ENCODE data around the gene GDF9. TPM values are rescaled to one million over a fixed set of nuclear protein-coding genes. Genes with fewer than 3 reads are reported as not detected.

The GDF9 gene
- polyA plus RNA-seq, 3 donors = 0.11 to 0.63 (median 0.31) TPM

GRCh38 chr5:132825834-132826391, 40.4 kb downstream of the GDF9 start:
- H3K27ac ChIP-seq (ENCODE audit: low read depth, low read length) = no peak overlapping the region
- WGBS, 3 donors = 45 to 76% (median 58%) methylated on average over 27 to 43 of the region's 43 CpGs

- H3K27ac ChIP-seq (ENCODE audit: low read depth, low read length) = no peak overlapping the region
- WGBS, 3 donors = 58 to 81% (median 66%) methylated on average over 35 to 71 of the region's 71 CpGs
Observed at GRCh38 chr5:132825033-132825833, 41.0 kb downstream of the GDF9 start.

- WGBS, 3 donors = 87 to 94% (median 88%) methylated on average over 3 of the region's 3 CpGs
- no peak overlapping the region for H3K27ac ChIP-seq (ENCODE audit: low read depth, low read length)
Observed at GRCh38 chr5:132824426-132824825, 41.8 kb downstream of the GDF9 start.

GRCh38 chr5:132823481-132824050, 42.7 kb downstream of the GDF9 start:
- WGBS, 3 donors = 82 to 89% (median 85%) methylated on average over 6 to 7 of the region's 7 CpGs
- H3K27ac ChIP-seq (ENCODE audit: low read depth, low read length) = no peak overlapping the region

GRCh38 chr5:132822650-132823480, 43.4 kb downstream of the GDF9 start:
- no peak overlapping the region for H3K27ac ChIP-seq (ENCODE audit: low read depth, low read length)
- WGBS, 3 donors = 22 to 42% (median 35%) methylated on average over 65 to 68 of the region's 68 CpGs

GRCh38 chr5:132821791-132822190, 44.5 kb downstream of the GDF9 start:
- H3K27ac ChIP-seq (ENCODE audit: low read depth, low read length) = no peak overlapping the region
- 74 to 88% (median 80%) methylated on average over 1 of the region's 1 CpG for WGBS, 3 donors

- WGBS, 3 donors = 73 to 93% (median 85%) methylated on average over 3 of the region's 3 CpGs
Observed at GRCh38 chr5:132821350-132821749, 44.9 kb downstream of the GDF9 start.

GRCh38 chr5:132820162-132820754, 46.0 kb downstream of the GDF9 start:
- 17 to 27% (median 20%) methylated on average over 15 of the region's 15 CpGs for WGBS, 3 donors
- H3K27ac ChIP-seq (ENCODE audit: low read depth, low read length) = no peak overlapping the region

More at GRCh38 chr5:132821350-132821749, 44.9 kb downstream of the GDF9 start:
- H3K27ac ChIP-seq (ENCODE audit: low read depth, low read length) = no peak overlapping the region

GRCh38 chr5:132819468-132819867, 46.8 kb downstream of the GDF9 start:
- WGBS, 3 donors = 25 to 60% (median 28%) methylated on average over 26 of the region's 26 CpGs
- no peak overlapping the region for H3K27ac ChIP-seq (ENCODE audit: low read depth, low read length)

GRCh38 chr5:132817011-132817410, 49.3 kb downstream of the GDF9 start:
- no peak overlapping the region for H3K27ac ChIP-seq (ENCODE audit: low read depth, low read length)
- WGBS, 3 donors = 43 to 81% (median 74%) methylated on average over 1 of the region's 1 CpG

- no peak overlapping the region for H3K27ac ChIP-seq (ENCODE audit: low read depth, low read length)
Observed at GRCh38 chr5:132816554-132816953, 49.7 kb downstream of the GDF9 start.

GRCh38 chr5:132816083-132816482, 50.2 kb downstream of the GDF9 start:
- no peak overlapping the region for H3K27ac ChIP-seq (ENCODE audit: low read depth, low read length)
- WGBS, 3 donors = 80 to 83% (median 82%) methylated on average over 2 of the region's 2 CpGs

- no peak overlapping the region for H3K27ac ChIP-seq (ENCODE audit: low read depth, low read length)
- WGBS, 3 donors = 86 to 97% (median 89%) methylated on average over 1 of the region's 1 CpG
Observed at GRCh38 chr5:132815454-132815853, 50.8 kb downstream of the GDF9 start.

- 64 to 78% (median 67%) methylated on average over 80 to 81 of the region's 81 CpGs for WGBS, 3 donors
- no peak overlapping the region for H3K27ac ChIP-seq (ENCODE audit: low read depth, low read length)
Observed at GRCh38 chr5:132814503-132815294, 51.6 kb downstream of the GDF9 start.

GRCh38 chr5:132813599-132814502, 52.4 kb downstream of the GDF9 start:
- H3K27ac ChIP-seq (ENCODE audit: low read depth, low read length) = no peak overlapping the region
- 4 to 9% (median 7%) methylated on average over 99 to 110 of the region's 110 CpGs for WGBS, 3 donors

GRCh38 chr5:132812781-132813598, 53.3 kb downstream of the GDF9 start, which contains the start of gene SOWAHA:
SOWAHA (plus strand) TSS chr5:132813302; CDS start chr5:132813622, 320 bp downstream.
- 1 to 3% (median 3%) methylated on average over 46 to 68 of the region's 68 CpGs for WGBS, 3 donors
- no peak within 1 kb of the TSS for H3K27ac ChIP-seq (ENCODE audit: low read depth, low read length)
